ENCODE results near the gene ZGLP1.

ZGLP1 gene

GRCh38 chr19:10309423-10309822 lies at the start of gene ZGLP1:
Gene ZGLP1, minus strand, starts transcription at chr19:10309815.
- DNase-seq (ENCODE audit: low read depth, low spot score), result no peak
- Histone ChIP-seq H3K27me3 (ENCODE audit: insufficient read depth, insufficient read length) (no peaks in the 10 kb centered on the region), H3K9ac (ENCODE audit: insufficient read length, low read depth) (no peak within 1 kb of the TSS), H3K36me3 (ENCODE audit: insufficient read depth, insufficient read length, low read length) (peaks cover 59% of the 10 kb centered on the region), H3K9me3 (ENCODE audit: insufficient read depth, low read length) (no peaks in the 10 kb centered on the region), H3K4me3 (ENCODE audit: insufficient read length, low read depth) (no peak within 1 kb of the TSS), H3K4me1 (ENCODE audit: insufficient read depth, insufficient read length) (peaks cover 13% of the 10 kb centered on the region)
- no peak for TF ChIP-seq ZNF274 (IDR thresholded peaks at IDR 0.05; ENCODE audit: low read depth, low read length)
- TF ChIP-seq SUZ12 (IDR thresholded peaks at IDR 0.05; ENCODE audit: extremely low read depth, insufficient read depth, insufficient read length), result no peak
- no peak for TF ChIP-seq YY1 (IDR thresholded peaks at IDR 0.05; ENCODE audit: insufficient read depth, insufficient read length)

- no peak for DNase-seq (ENCODE audit: low read depth, low spot score)
- no peak overlapping the region for H3K9ac ChIP-seq (ENCODE audit: insufficient read length, low read depth)
- no peaks in the 10 kb centered on the region for H3K9me3 ChIP-seq (ENCODE audit: insufficient read depth, low read length)
- peaks cover 6% of the 10 kb centered on the region for H3K4me1 ChIP-seq (ENCODE audit: insufficient read depth, insufficient read length)
- no peak overlapping the region for H3K4me3 ChIP-seq (ENCODE audit: insufficient read length, low read depth)
- no peak for TF ChIP-seq SUZ12 (IDR thresholded peaks at IDR 0.05; ENCODE audit: extremely low read depth, insufficient read depth, insufficient read length)
- TF ChIP-seq YY1 (IDR thresholded peaks at IDR 0.05; ENCODE audit: insufficient read depth, insufficient read length), result no peak
- peaks cover 64% of the 10 kb centered on the region for H3K36me3 ChIP-seq (ENCODE audit: insufficient read depth, insufficient read length, low read length)
- no peaks in the 10 kb centered on the region for H3K27me3 ChIP-seq (ENCODE audit: insufficient read depth, insufficient read length)
Observed at GRCh38 chr19:10356431-10356830, 46.8 kb upstream of the ZGLP1 start.

GRCh38 chr19:10353793-10354391 lies 44.3 kb upstream of the ZGLP1 start:
- DNase-seq (ENCODE audit: low read depth, low spot score), result peak; percentile 89
- no peak for TF ChIP-seq YY1 (IDR thresholded peaks at IDR 0.05; ENCODE audit: insufficient read depth, insufficient read length)
- TF ChIP-seq SUZ12 (IDR thresholded peaks at IDR 0.05; ENCODE audit: extremely low read depth, insufficient read depth, insufficient read length), result no peak
- TF ChIP-seq ZNF274 (IDR thresholded peaks at IDR 0.05; ENCODE audit: low read depth, low read length), result no peak
- peaks cover 6% of the 10 kb centered on the region for H3K4me1 ChIP-seq (ENCODE audit: insufficient read depth, insufficient read length)
- no peaks in the 10 kb centered on the region for H3K27me3 ChIP-seq (ENCODE audit: insufficient read depth, insufficient read length)
- H3K9me3 ChIP-seq (ENCODE audit: insufficient read depth, low read length), result no peaks in the 10 kb centered on the region
- H3K36me3 ChIP-seq (ENCODE audit: insufficient read depth, insufficient read length, low read length), result peaks cover 63% of the 10 kb centered on the region
- peak overlapping the region; percentile 46 for H3K4me3 ChIP-seq (ENCODE audit: insufficient read length, low read depth)
- peak overlapping the region; percentile 83 for H3K9ac ChIP-seq (ENCODE audit: insufficient read length, low read depth)

- Histone ChIP-seq H3K4me1 (ENCODE audit: insufficient read depth, insufficient read length) (peaks cover 6% of the 10 kb centered on the region), H3K36me3 (ENCODE audit: insufficient read depth, insufficient read length, low read length) (peaks cover 57% of the 10 kb centered on the region), H3K27me3 (ENCODE audit: insufficient read depth, insufficient read length) (no peaks in the 10 kb centered on the region), H3K9me3 (ENCODE audit: insufficient read depth, low read length) (no peaks in the 10 kb centered on the region), H3K9ac (ENCODE audit: insufficient read length, low read depth) (peak overlapping the region; percentile 83), H3K4me3 (ENCODE audit: insufficient read length, low read depth) (peak overlapping the region; percentile 46)
- no peak for TF ChIP-seq YY1 (IDR thresholded peaks at IDR 0.05; ENCODE audit: insufficient read depth, insufficient read length)
- peak; percentile 57 for DNase-seq (ENCODE audit: low read depth, low spot score)
Observed at GRCh38 chr19:10352764-10353671, 43.4 kb upstream of the ZGLP1 start.

- no peak for DNase-seq (ENCODE audit: low read depth, low spot score)
- no peaks in the 10 kb centered on the region for H3K27me3 ChIP-seq (ENCODE audit: insufficient read depth, insufficient read length)
- no peak for TF ChIP-seq ZNF274 (IDR thresholded peaks at IDR 0.05; ENCODE audit: low read depth, low read length)
- TF ChIP-seq SUZ12 (IDR thresholded peaks at IDR 0.05; ENCODE audit: extremely low read depth, insufficient read depth, insufficient read length), result no peak
- TF ChIP-seq YY1 (IDR thresholded peaks at IDR 0.05; ENCODE audit: insufficient read depth, insufficient read length), result no peak
Observed at GRCh38 chr19:10346509-10346908, 36.9 kb upstream of the ZGLP1 start.

GRCh38 chr19:10344780-10345179 lies 35.2 kb upstream of the ZGLP1 start:
- Histone ChIP-seq H3K4me1 (ENCODE audit: insufficient read depth, insufficient read length) (no peaks in the 10 kb centered on the region), H3K9me3 (ENCODE audit: insufficient read depth, low read length) (no peaks in the 10 kb centered on the region), H3K4me3 (ENCODE audit: insufficient read length, low read depth) (no peak overlapping the region), H3K36me3 (ENCODE audit: insufficient read depth, insufficient read length, low read length) (peaks cover 3% of the 10 kb centered on the region), H3K27me3 (ENCODE audit: insufficient read depth, insufficient read length) (no peaks in the 10 kb centered on the region), H3K9ac (ENCODE audit: insufficient read length, low read depth) (no peak overlapping the region)
- TF ChIP-seq SUZ12 (IDR thresholded peaks at IDR 0.05; ENCODE audit: extremely low read depth, insufficient read depth, insufficient read length) (no peak), YY1 (IDR thresholded peaks at IDR 0.05; ENCODE audit: insufficient read depth, insufficient read length) (no peak), ZNF274 (IDR thresholded peaks at IDR 0.05; ENCODE audit: low read depth, low read length) (no peak)
- DNase-seq (ENCODE audit: low read depth, low spot score), result no peak

More at GRCh38 chr19:10346509-10346908, 36.9 kb upstream of the ZGLP1 start:
- Histone ChIP-seq H3K36me3 (ENCODE audit: insufficient read depth, insufficient read length, low read length) (peaks cover 18% of the 10 kb centered on the region), H3K4me1 (ENCODE audit: insufficient read depth, insufficient read length) (no peaks in the 10 kb centered on the region), H3K9me3 (ENCODE audit: insufficient read depth, low read length) (no peaks in the 10 kb centered on the region), H3K9ac (ENCODE audit: insufficient read length, low read depth) (no peak overlapping the region), H3K4me3 (ENCODE audit: insufficient read length, low read depth) (no peak overlapping the region)

- H3K9ac ChIP-seq (ENCODE audit: insufficient read length, low read depth), result no peak overlapping the region
- H3K4me3 ChIP-seq (ENCODE audit: insufficient read length, low read depth), result no peak overlapping the region
- no peak for DNase-seq (ENCODE audit: low read depth, low spot score)
- no peaks in the 10 kb centered on the region for H3K27me3 ChIP-seq (ENCODE audit: insufficient read depth, insufficient read length)
- H3K4me1 ChIP-seq (ENCODE audit: insufficient read depth, insufficient read length), result peaks cover 7% of the 10 kb centered on the region
- H3K36me3 ChIP-seq (ENCODE audit: insufficient read depth, insufficient read length, low read length), result no peaks in the 10 kb centered on the region
- TF ChIP-seq YY1 (IDR thresholded peaks at IDR 0.05; ENCODE audit: insufficient read depth, insufficient read length) (no peak), SUZ12 (IDR thresholded peaks at IDR 0.05; ENCODE audit: extremely low read depth, insufficient read depth, insufficient read length) (no peak), ZNF274 (IDR thresholded peaks at IDR 0.05; ENCODE audit: low read depth, low read length) (no peak)
- no peaks in the 10 kb centered on the region for H3K9me3 ChIP-seq (ENCODE audit: insufficient read depth, low read length)
Observed at GRCh38 chr19:10343495-10343894, 33.9 kb upstream of the ZGLP1 start.

Measured in NT2/D1 (cell line).